PC-3 (cell line): ENCODE results near the gene IL1B.

Source experiments
- EZH2 ChIP-seq: fragments of 300-600 bp; sonication (generic); IDR thresholded peaks from one replicate; pipeline ENCODE4 v1.6.1; 2017; ENCODE audit warnings: antibody characterized with exemption, mild to moderate bottlenecking, low read length; ENCODE audit not compliant: unreplicated experiment
- TF ChIP-seq, protein P1 (sequence below): fragments of 300-600 bp; sonication (generic); conservative IDR thresholded peaks from 2 replicates; pipeline ENCODE4 v1.5.1; 2017; ENCODE audit warnings: antibody characterized with exemption, low read depth, mild to moderate bottlenecking, low read length

DNA sequence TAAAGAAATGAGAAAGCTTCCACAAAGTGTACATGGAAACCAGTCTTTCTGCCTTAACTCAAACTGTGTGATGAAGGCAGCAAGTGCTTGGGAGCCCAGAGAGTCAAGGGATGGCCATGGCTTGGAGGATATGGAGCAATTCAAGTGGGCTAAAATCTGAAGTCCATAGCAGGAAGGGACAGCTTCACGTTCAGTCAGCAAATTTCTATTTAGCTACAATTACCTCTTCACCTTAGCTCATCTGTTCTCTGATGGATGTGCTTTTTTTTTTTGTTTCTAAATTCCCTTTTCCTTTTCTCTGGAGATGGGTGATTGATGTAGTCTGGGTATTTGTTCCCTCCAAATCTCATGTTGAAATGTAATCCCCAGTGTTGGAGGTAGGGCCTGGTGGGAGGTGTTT, 47.4 kb downstream of the IL1B start:
- no peak for TF ChIP-seq EZH2
- TF ChIP-seq, protein P1, sequence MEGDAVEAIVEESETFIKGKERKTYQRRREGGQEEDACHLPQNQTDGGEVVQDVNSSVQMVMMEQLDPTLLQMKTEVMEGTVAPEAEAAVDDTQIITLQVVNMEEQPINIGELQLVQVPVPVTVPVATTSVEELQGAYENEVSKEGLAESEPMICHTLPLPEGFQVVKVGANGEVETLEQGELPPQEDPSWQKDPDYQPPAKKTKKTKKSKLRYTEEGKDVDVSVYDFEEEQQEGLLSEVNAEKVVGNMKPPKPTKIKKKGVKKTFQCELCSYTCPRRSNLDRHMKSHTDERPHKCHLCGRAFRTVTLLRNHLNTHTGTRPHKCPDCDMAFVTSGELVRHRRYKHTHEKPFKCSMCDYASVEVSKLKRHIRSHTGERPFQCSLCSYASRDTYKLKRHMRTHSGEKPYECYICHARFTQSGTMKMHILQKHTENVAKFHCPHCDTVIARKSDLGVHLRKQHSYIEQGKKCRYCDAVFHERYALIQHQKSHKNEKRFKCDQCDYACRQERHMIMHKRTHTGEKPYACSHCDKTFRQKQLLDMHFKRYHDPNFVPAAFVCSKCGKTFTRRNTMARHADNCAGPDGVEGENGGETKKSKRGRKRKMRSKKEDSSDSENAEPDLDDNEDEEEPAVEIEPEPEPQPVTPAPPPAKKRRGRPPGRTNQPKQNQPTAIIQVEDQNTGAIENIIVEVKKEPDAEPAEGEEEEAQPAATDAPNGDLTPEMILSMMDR: no peak
